OCI-LY7 (cell line): ENCODE results near the gene IRF2BP1. TPM values are rescaled to one million over a fixed set of nuclear protein-coding genes. Genes with fewer than 3 reads are reported as not detected.

Source experiments
- BruUV-seq: library from RNA; stranded (reverse); fragments of 400-500 nt; replicated peaks from 2 replicates; lab custom pipeline; 2021; lab: Mats Ljungman, UMichigan
- CTCF ChIA-PET: fragments of 300-600 bp; sonication (Branson Sonifier 250); formaldehyde crosslinking; loops from one replicate; lab custom pipeline; 2022; ENCODE audit warnings: antibody characterized with exemption; ENCODE audit not compliant: unreplicated experiment; lab: Charles Lee
- POLR2A ChIA-PET: fragments of 300-600 bp; sonication (Branson Sonifier 250); formaldehyde crosslinking; loops from one replicate; lab custom pipeline; 2022; ENCODE audit warnings: antibody characterized with exemption; lab: Charles Lee
- DNase-seq: peaks from one replicate; pipeline ENCODE4 v3.0.0-alpha.2; 2015; ENCODE audit warnings: low spot score
- H2AFZ ChIP-seq: fragments of 200-600 bp; sonication (generic), shearing (Covaris generic); 2 replicates; pipeline ENCODE4 v1.6.1; 2014; ENCODE audit warnings: mild to moderate bottlenecking, antibody characterized with exemption, low read length, moderate library complexity
- H3K27ac ChIP-seq: fragments of 200-600 bp; sonication (generic); 2 replicates; pipeline ENCODE4 v1.5.1; 2014; ENCODE audit warnings: mixed run types, low read depth, mild to moderate bottlenecking, moderate library complexity, low read length, inconsistent platforms; ENCODE audit not compliant: poor library complexity, severe bottlenecking
- H3K36me3 ChIP-seq: fragments of 200-600 bp; sonication (generic); 2 replicates; pipeline ENCODE4 v1.6.1; 2014; ENCODE audit warnings: mild to moderate bottlenecking, antibody characterized with exemption, low read length, moderate library complexity, mixed read lengths; ENCODE audit not compliant: insufficient read depth
- H3K4me1 ChIP-seq: fragments of 200-600 bp; sonication (generic); 2 replicates; pipeline ENCODE4 v1.5.1; 2014; ENCODE audit warnings: mild to moderate bottlenecking, low read length; ENCODE audit not compliant: insufficient read depth, poor library complexity, severe bottlenecking
- H3K4me2 ChIP-seq: fragments of 200-600 bp; sonication (generic); 2 replicates; pipeline ENCODE4 v1.6.1; 2014; ENCODE audit warnings: mild to moderate bottlenecking, low read length
- H3K4me3 ChIP-seq: fragments of 200-600 bp; sonication (generic); 2 replicates; pipeline ENCODE4 v1.5.1; 2014; ENCODE audit warnings: mild to moderate bottlenecking, low read depth, low read length; ENCODE audit not compliant: poor library complexity, severe bottlenecking
- H3K79me2 ChIP-seq: fragments of 200-600 bp; sonication (generic); 2 replicates; pipeline ENCODE4 v1.6.1; 2016; ENCODE audit warnings: low read depth, mild to moderate bottlenecking, low read length, moderate library complexity, mixed read lengths; ENCODE audit not compliant: insufficient read depth
- H3K9me2 ChIP-seq: fragments of 200-600 bp; sonication (generic); 2 replicates; pipeline ENCODE4 v1.6.1; 2016; ENCODE audit warnings: mild to moderate bottlenecking, low read length, mixed read lengths; ENCODE audit not compliant: insufficient read depth
- H3K9me3 ChIP-seq: fragments of 200-600 bp; sonication (generic); 2 replicates; pipeline ENCODE4 v1.6.1; 2014; ENCODE audit warnings: mild to moderate bottlenecking, mixed run types, low read length, mixed read lengths
- H4K20me1 ChIP-seq: fragments of 200-600 bp; sonication (generic); 2 replicates; pipeline ENCODE4 v1.6.1; 2014; ENCODE audit warnings: mild to moderate bottlenecking, antibody characterized with exemption, low read length, moderate library complexity, mixed read lengths; ENCODE audit not compliant: insufficient read depth
- EZH2phosphoT487 ChIP-seq: fragments of 200-600 bp; sonication (generic); IDR thresholded peaks from 2 replicates; pipeline ENCODE4 v1.6.1; 2018; ENCODE audit warnings: low read depth, borderline replicate concordance, mild to moderate bottlenecking, mixed run types, antibody characterized with exemption, low read length, moderate library complexity, mixed read lengths
- intact Hi-C: fragments of 100-400 bp; cut with micrococcal nuclease; formaldehyde crosslinking; loops from one replicate; pipeline ENCODE4 v1.10.0; 2022; ENCODE audit not compliant: unreplicated experiment
- total RNA-seq, 2 experiments: library from RNA; depleted of rRNA in 1 of 2; stranded (reverse); fragments of >200 nt in 1 of 2; shearing (Covaris generic) in 1 of 2; gene quantifications; 2 replicates each; pipeline ENCODE4 v1.2.3, GENCODE V29; 2014 to 2022
- TF ChIP-seq, protein P1 (sequence below): fragments of 200-600 bp; sonication (generic); conservative IDR thresholded peaks from 2 replicates; pipeline ENCODE4 v1.5.1; 2014; ENCODE audit warnings: mild to moderate bottlenecking, antibody characterized with exemption, low read length, moderate library complexity, mixed read lengths

IRF2BP1 gene
- total RNA-seq, 2 experiments from 2014 or later, result 25.4 to 53.5 TPM

DNA sequence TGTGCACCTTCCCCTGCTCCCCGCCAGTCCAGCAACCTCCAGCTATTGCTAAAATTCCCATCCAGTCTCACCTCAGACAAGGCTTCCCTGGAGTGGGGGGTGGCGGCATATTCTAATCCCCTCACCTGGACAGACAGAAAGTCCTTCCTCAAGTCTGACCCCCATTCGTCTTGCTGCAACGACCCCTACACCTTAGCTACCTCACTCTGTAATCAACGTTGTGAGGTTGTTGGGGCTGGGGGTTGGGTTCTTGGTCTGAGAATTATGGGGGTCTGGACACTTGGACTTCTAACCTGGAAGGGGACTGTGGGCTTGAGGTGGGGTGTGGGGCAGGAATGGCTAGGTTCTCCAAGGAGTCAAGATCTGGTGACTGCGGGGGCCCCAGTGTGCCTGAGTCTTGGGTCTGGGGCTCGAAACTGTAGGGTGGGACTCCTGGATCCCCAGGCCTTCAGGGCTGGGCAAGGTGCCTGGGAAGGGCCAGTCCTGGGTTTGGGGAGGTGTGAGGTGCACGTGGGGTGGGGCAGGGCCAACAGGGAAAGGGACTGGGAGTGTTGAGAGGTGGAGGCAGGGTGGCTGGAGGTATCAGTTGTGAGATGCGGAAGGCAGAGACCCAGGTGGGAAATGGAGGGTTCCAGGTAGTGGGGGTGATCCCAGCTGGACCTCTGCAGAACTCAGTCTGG is 20.5 kb downstream of the IRF2BP1 start:
- no TSS peak for BruUV-seq
- Histone ChIP-seq H3K4me1 (peaks cover 19% of the 10 kb centered on the region), H3K4me3 (no peak overlapping the region), H3K4me2 (no peak overlapping the region), H4K20me1 (no peaks in the 10 kb centered on the region), H3K36me3 (peaks cover 5% of the 10 kb centered on the region; the same call in 1 of the 2 replicates), H3K79me2 (peaks cover 20% of the 10 kb centered on the region), H3K9me2 (no peaks in the 10 kb centered on the region), H3K9me3 (no peaks in the 10 kb centered on the region), H2AFZ (no peak overlapping the region), H3K27ac (no peak overlapping the region)
- DNase-seq, result no peak
- intact Hi-C loops, result no loop called here
- TF ChIP-seq, protein P1, sequence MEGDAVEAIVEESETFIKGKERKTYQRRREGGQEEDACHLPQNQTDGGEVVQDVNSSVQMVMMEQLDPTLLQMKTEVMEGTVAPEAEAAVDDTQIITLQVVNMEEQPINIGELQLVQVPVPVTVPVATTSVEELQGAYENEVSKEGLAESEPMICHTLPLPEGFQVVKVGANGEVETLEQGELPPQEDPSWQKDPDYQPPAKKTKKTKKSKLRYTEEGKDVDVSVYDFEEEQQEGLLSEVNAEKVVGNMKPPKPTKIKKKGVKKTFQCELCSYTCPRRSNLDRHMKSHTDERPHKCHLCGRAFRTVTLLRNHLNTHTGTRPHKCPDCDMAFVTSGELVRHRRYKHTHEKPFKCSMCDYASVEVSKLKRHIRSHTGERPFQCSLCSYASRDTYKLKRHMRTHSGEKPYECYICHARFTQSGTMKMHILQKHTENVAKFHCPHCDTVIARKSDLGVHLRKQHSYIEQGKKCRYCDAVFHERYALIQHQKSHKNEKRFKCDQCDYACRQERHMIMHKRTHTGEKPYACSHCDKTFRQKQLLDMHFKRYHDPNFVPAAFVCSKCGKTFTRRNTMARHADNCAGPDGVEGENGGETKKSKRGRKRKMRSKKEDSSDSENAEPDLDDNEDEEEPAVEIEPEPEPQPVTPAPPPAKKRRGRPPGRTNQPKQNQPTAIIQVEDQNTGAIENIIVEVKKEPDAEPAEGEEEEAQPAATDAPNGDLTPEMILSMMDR, result no peak
- no peak for TF ChIP-seq EZH2phosphoT487
- ChIA-PET POLR2A (no interaction called here), CTCF (no interaction called here)

DNA sequence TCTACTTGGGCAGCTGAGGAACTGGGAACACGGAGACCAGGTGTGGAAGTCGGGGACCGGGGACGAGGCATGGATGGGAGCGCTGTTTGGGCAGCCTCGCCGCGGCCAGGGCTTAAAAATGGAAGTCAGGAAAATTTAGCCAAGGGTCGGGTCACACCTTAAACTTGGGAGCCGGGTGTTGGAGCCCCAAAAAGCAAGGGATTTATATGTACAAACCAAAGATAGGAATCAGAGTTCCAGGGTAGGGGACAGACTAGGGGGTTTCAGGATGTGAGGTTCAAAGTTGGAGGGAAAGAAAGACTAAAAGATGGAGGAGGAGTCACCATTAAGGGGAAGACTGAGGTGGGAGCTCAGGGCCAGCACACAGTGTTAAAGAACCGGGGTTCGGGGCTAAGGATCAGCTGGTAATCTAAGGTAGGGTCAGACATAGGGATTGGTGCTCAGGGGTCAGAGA is 21.3 kb downstream of the IRF2BP1 start:
- Histone ChIP-seq H3K79me2 (peaks cover 28% of the 10 kb centered on the region), H3K4me2 (peak overlapping the region; percentile 91; the same call in 1 of the 2 replicates), H3K36me3 (peaks cover 12% of the 10 kb centered on the region), H3K27ac (no peak overlapping the region), H4K20me1 (no peaks in the 10 kb centered on the region), H3K4me3 (no peak overlapping the region), H3K9me2 (no peaks in the 10 kb centered on the region), H2AFZ (no peak overlapping the region), H3K9me3 (no peaks in the 10 kb centered on the region), H3K4me1 (peaks cover 20% of the 10 kb centered on the region)
- ChIA-PET POLR2A (interaction anchor here (2.1 kb wide), 1 partner anchor 38 kb away, joined by 8 read pairs; the partner anchor contains the start of gene MYPOP), CTCF (no interaction called here)
- DNase-seq, result no peak
- no TSS peak for BruUV-seq
- intact Hi-C loops, result no loop called here
- no peak for TF ChIP-seq EZH2phosphoT487
- TF ChIP-seq, protein P1, result no peak
